ENCODE measurements around the gene TRAF2.

The TRAF2 gene

DNA sequence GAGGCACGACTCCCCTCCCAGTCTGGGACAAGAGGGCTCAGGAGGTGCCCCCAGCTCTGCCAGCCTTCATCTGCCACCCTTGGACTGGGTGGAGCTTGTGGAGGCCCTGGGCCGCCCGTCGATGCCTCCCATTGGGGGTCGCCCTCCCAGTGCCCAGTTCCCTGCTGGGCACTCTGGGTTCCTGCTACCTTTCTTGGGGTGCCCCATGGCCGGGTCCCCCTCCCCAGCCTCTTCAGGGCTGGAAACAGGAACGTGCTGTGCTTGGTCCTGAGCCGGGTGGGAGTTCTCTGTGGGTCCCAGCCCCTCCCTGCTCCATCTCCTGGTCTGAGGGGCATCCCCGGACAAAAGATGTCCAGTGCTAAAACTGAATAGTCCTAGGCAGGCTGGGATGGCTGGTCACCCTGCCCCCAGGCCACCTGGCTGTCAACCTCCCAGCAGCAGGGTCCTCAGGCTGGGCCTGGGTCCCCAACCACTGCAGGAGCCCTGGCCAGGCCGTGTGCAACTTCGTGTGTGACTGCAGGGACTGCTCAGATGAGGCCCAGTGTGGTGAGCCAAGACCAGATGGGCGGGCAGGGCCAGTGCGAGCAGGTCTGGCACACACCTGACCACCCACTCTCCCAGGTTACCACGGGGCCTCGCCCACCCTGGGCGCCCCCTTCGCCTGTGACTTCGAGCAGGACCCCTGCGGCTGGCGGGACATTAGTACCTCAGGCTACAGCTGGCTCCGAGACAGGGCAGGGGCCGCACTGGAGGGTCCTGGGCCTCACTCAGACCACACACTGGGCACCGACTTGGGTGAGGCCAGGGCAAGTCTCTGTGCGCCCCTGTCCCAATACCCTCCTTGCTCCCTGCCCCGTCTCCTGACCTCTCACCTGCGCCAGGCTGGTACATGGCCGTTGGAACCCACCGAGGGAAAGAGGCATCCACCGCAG, 33.4 kb upstream of the TRAF2 start:
- no peak overlapping the region for H3K4me3 ChIP-seq (ENCODE audit: low read length)
- no peak for TF ChIP-seq ZNF274 (IDR thresholded peaks at IDR 0.05; ENCODE audit: low read depth, low read length)

DNA sequence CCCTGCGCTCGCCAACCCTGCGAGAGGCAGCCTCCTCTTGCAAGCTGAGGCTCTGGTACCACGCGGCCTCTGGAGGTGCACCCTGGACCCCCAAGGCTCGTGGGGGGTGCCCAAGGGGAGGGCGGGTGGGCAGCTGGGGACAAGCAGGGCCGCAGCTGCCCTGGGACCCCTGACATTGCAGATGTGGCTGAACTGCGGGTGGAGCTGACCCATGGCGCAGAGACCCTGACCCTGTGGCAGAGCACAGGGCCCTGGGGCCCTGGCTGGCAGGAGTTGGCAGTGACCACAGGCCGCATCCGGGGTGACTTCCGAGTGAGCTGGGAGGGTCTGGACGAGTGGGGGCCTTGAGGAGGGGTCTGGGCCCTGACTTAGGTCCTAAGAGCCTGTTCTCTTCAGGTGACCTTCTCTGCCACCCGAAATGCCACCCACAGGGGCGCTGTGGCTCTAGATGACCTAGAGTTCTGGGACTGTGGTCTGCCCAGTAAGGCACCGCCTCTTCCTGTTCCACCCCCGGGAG, 32.7 kb upstream of the TRAF2 start:
- no peak overlapping the region for H3K4me3 ChIP-seq (ENCODE audit: low read length)
- no peak for TF ChIP-seq ZNF274 (IDR thresholded peaks at IDR 0.05; ENCODE audit: low read depth, low read length)

GRCh38 chr9:136854113-136854841, 32.0 kb upstream of the TRAF2 start:
- no peak for TF ChIP-seq ZNF274 (IDR thresholded peaks at IDR 0.05; ENCODE audit: low read depth, low read length)
- no peak overlapping the region for H3K4me3 ChIP-seq (ENCODE audit: low read length)

DNA sequence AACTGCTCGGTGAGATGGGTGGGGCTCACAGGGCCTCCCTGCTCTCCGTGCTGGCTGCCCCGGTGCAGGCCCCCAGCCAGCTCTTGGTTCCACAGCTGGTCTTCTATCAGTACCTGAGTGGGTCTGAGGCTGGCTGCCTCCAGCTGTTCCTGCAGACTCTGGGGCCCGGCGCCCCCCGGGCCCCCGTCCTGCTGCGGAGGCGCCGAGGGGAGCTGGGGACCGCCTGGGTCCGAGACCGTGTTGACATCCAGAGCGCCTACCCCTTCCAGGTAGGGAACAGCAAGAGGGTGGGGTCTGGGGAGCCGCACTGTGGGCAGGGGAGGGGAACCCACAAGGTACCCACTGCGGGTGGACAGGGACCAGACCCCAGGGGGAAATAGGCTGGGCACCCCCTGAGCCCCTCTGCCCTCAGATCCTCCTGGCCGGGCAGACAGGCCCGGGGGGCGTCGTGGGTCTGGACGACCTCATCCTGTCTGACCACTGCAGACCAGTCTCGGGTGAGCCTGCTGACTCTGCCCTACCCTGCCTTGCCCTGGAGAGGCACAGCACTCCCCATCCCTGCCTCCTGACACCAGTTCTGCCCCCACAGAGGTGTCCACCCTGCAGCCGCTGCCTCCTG, 31.4 kb upstream of the TRAF2 start:
- H3K4me3 ChIP-seq (ENCODE audit: low read length) = no peak overlapping the region
- TF ChIP-seq ZNF274 (IDR thresholded peaks at IDR 0.05; ENCODE audit: low read depth, low read length) = no peak

DNA sequence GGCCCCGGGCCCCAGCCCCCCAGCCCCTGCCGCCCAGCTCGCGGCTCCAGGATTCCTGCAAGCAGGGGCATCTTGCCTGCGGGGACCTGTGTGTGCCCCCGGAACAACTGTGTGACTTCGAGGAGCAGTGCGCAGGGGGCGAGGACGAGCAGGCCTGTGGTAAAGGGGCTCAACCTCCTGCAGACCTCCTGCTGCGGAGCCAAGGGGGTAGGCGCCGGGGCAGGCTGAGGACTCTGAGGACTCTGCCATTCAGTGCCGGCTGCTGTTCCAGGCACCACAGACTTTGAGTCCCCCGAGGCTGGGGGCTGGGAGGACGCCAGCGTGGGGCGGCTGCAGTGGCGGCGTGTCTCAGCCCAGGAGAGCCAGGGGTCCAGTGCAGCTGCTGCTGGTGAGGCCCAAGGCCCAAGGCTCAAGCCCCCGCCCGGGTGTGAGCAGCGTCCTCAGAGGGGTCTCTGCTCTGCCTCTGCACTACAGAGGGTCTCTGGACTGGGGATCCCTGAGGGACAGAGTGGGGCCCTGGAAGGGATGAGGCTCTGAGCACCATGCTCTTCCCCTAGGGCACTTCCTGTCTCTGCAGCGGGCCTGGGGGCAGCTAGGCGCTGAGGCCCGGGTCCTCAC, 30.7 kb upstream of the TRAF2 start:
- no peak for TF ChIP-seq ZNF274 (IDR thresholded peaks at IDR 0.05; ENCODE audit: low read depth, low read length)
- H3K4me3 ChIP-seq (ENCODE audit: low read length) = no peak overlapping the region

DNA sequence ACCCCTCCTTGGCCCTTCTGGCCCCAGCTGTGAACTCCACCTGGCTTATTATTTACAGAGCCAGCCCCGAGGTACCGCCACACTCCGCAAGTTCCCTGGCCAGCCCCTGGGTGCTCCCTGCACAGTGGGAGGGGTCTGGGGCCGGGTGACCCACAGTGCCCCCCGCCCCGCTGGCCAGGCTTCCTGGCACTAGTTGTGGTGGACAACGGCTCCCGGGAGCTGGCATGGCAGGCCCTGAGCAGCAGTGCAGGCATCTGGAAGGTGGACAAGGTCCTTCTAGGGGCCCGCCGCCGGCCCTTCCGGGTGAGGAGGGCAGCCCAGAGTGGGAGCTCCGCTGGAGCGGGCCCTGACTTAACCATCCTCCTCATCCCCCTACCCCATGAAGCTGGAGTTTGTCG, 30.2 kb upstream of the TRAF2 start:
- no peak for TF ChIP-seq ZNF274 (IDR thresholded peaks at IDR 0.05; ENCODE audit: low read depth, low read length)
- H3K4me3 ChIP-seq (ENCODE audit: low read length) = no peak overlapping the region

- no peak for TF ChIP-seq ZNF274 (IDR thresholded peaks at IDR 0.05; ENCODE audit: low read depth, low read length)
Measured at GRCh38 chr9:136856541-136857141, 29.7 kb upstream of the TRAF2 start.

DNA sequence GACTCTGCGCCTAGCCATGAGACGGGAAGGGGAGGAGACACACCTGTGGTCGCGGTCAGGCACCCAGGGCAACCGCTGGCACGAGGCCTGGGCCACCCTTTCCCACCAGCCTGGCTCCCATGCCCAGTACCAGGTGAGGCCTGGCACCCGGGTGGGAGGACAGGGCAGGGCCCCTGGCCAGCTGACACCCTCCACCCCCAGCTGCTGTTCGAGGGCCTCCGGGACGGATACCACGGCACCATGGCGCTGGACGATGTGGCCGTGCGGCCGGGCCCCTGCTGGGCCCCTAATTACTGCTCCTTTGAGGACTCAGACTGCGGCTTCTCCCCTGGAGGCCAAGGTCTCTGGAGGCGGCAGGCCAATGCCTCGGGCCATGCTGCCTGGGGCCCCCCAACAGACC, 29.1 kb upstream of the TRAF2 start:
- no peak overlapping the region for H3K4me3 ChIP-seq (ENCODE audit: low read length)
- no peak for TF ChIP-seq ZNF274 (IDR thresholded peaks at IDR 0.05; ENCODE audit: low read depth, low read length)

More at GRCh38 chr9:136856541-136857141, 29.7 kb upstream of the TRAF2 start:
- no peak overlapping the region for H3K4me3 ChIP-seq (ENCODE audit: low read length)

DNA sequence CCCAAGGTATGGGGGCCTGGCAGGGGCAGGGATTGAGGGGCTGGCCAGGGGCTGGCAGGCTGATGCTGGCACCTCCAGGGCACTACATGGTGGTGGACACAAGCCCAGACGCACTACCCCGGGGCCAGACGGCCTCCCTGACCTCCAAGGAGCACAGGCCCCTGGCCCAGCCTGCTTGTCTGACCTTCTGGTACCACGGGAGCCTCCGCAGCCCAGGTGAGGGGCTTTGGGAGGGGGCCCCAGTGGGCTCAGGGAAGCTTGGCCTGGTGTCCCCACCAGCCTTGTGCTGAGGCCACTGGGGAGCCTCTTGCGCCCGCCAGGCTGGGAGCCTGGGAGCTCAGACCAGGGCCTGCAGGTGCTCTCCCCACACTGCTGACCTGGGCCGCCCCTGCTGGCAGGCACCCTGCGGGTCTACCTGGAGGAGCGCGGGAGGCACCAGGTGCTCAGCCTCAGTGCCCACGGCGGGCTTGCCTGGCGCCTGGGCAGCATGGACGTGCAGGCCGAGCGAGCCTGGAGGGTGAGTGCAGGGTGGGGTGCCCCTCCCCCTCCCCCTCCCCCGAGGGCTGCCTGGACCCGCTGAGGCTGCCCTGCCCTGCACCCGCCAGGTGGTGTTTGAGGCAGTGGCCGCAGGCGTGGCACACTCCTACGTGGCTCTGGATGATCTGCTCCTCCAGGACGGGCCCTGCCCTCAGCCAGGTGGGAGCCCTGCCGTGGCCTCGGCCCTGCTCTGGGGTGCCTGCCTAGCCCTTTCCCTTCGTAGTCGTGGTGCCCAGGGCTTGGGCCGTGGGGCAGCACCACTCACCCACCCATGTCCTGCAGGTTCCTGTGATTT, 28.5 kb upstream of the TRAF2 start:
- no peak overlapping the region for H3K4me3 ChIP-seq (ENCODE audit: low read length)
- no peak for TF ChIP-seq ZNF274 (IDR thresholded peaks at IDR 0.05; ENCODE audit: low read depth, low read length)

DNA sequence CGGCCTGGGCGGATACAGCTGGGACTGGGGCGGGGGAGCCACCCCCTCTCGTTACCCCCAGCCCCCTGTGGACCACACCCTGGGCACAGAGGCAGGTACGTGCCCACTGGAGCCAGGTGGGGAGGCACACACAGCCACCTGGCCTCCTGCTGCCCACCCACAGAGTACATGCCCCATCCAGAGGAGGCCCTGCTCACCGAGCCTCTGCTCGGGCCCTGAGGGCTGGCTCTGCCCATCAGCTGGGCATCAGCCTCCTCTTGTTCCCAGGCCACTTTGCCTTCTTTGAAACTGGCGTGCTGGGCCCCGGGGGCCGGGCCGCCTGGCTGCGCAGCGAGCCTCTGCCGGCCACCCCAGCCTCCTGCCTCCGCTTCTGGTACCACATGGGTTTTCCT, 27.9 kb upstream of the TRAF2 start:
- TF ChIP-seq ZNF274 (IDR thresholded peaks at IDR 0.05; ENCODE audit: low read depth, low read length) = no peak
- no peak overlapping the region for H3K4me3 ChIP-seq (ENCODE audit: low read length)

GRCh38 chr9:136858844-136859757, 27.2 kb upstream of the TRAF2 start:
- no peak for TF ChIP-seq ZNF274 (IDR thresholded peaks at IDR 0.05; ENCODE audit: low read depth, low read length)
- H3K4me3 ChIP-seq (ENCODE audit: low read length) = no peak overlapping the region

DNA sequence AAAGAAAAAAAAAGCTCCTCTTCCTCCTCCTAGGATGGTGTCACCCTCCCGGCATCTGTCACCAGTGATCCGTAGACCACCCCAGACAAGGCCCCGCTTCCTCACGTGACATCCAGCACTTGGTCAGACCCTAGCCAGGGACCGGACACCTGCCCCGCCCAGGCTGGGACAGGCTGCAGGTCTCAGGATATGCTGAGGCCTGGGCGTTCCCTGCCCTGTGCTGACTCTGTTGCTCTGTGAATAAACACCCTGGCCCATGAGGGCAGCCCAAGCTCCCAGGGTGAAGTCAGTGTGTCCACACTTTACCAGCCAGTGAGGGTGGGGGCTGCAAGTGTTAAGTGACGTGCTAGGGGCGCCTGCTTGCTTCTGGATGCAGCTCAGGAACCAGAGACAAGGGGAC, 25.8 kb upstream of the TRAF2 start:
- H3K4me3 ChIP-seq (ENCODE audit: low read length) = no peak overlapping the region
- no peak for TF ChIP-seq ZNF274 (IDR thresholded peaks at IDR 0.05; ENCODE audit: low read depth, low read length)

Measured in GM08714 (cell line).